Dedifferentiated amniotic fluid mesenchymal stem cell (primary cell): ENCODE measurements around the gene ARL3.
"Not testable (repeated sequence)": the region's sequence is repeated elsewhere in the genome, so short reads cannot be mapped to it uniquely, and the experiment has no call there.

Experiments
- DNase-seq: peaks from one replicate; pipeline ENCODE4 v3.0.0-alpha.2; 2016; ENCODE audit errors: extremely low spot score

ARL3 gene

GRCh38 chr10:102713814-102714620 lies at the start of gene ARL3:
ARL3 (minus strand) TSS chr10:102714397; CDS start chr10:102714275, 122 bp downstream.
- peak; percentile 97 for DNase-seq

- DNase-seq, result no peak
Observed at GRCh38 chr10:102763037-102763607, 48.9 kb upstream of the ARL3 start.

- DNase-seq, result no peak
Observed at GRCh38 chr10:102762401-102763015, 48.3 kb upstream of the ARL3 start.

- DNase-seq, result no peak
Observed at GRCh38 chr10:102761981-102762380, 47.8 kb upstream of the ARL3 start.

- no peak for DNase-seq
Observed at GRCh38 chr10:102759497-102760210, 45.5 kb upstream of the ARL3 start.

GRCh38 chr10:102758933-102759262 lies 44.7 kb upstream of the ARL3 start:
- not testable (repeated sequence) for DNase-seq

- no peak for DNase-seq
Observed at GRCh38 chr10:102758240-102758932, 44.2 kb upstream of the ARL3 start.

GRCh38 chr10:102757323-102757722 lies 43.1 kb upstream of the ARL3 start:
- DNase-seq, result no peak

- DNase-seq, result no peak
Observed at GRCh38 chr10:102753718-102754117, 39.5 kb upstream of the ARL3 start.

- peak; percentile 83 for DNase-seq
Observed at GRCh38 chr10:102752934-102753664, 38.9 kb upstream of the ARL3 start.

GRCh38 chr10:102752266-102752930 lies 38.2 kb upstream of the ARL3 start:
- peak; percentile 90 for DNase-seq

GRCh38 chr10:102745157-102745556 lies 31.0 kb upstream of the ARL3 start:
- no peak for DNase-seq

- peak; percentile 14 for DNase-seq
Observed at GRCh38 chr10:102744374-102745051, 30.3 kb upstream of the ARL3 start.

- DNase-seq, result peak; percentile 100
Observed at GRCh38 chr10:102743588-102744373, 29.6 kb upstream of the ARL3 start, which contains the start of gene WBP1L. WBP1L (plus strand) TSS chr10:102743948; CDS start chr10:102744054, 106 bp downstream.

GRCh38 chr10:102743078-102743587 lies 28.9 kb upstream of the ARL3 start:
- DNase-seq, result no peak

- DNase-seq, result not testable (repeated sequence)
Observed at GRCh38 chr10:102742313-102742712, 28.1 kb upstream of the ARL3 start.

- DNase-seq, result no peak
Observed at GRCh38 chr10:102741726-102742237, 27.6 kb upstream of the ARL3 start.

- DNase-seq, result no peak
Observed at GRCh38 chr10:102740229-102740628, 26.0 kb upstream of the ARL3 start.
